ENCODE results near the gene ZSWIM6.

DNA sequence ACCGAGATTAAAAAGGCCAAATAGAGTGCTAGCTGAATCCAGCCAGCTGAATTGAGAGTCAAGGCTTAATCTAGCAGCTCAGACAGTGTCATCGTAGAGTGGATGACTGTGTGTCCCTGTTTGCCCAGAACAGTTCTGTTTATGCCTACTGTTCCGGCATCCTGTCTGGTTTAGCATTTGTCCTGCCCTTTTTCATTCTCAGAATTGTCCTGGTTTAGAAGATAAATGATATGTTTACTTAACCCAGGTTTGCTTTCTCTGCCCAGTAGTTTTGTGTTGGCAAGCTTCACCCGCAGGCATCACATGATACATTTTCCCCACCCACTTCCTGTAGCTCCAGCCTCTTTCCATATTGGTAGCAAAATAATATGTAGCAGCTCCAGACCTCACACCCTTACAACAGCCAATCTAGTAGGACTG, 41.3 kb upstream of the ZSWIM6 start:
- TF ChIP-seq POLR2AphosphoS5 (IDR thresholded peaks at IDR 0.05; ENCODE audit: borderline replicate concordance, low read depth, low read length) (no peak), EZH2 (IDR thresholded peaks at IDR 0.05) (no peak)

Data from SK-N-MC (cell line).